GM23338 (cell line): ENCODE data around the gene CACNA2D4. TPM values are rescaled to one million over a fixed set of nuclear protein-coding genes. Genes with fewer than 3 reads are reported as not detected.

Source experiments
- ATAC-seq: fragments of 200-7000 bp; cut with Tn5 transposase; 3 replicates; pipeline ENCODE4 v1.9.1; 2020
- DNase-seq: peaks from one replicate; pipeline ENCODE4 v3.0.0-alpha.2; 2015; ENCODE audit warnings: low spot score
- H2AFZ ChIP-seq: fragments of 200-600 bp; sonication (generic); 2 replicates; pipeline ENCODE4 v1.8.0; 2016; ENCODE audit warnings: antibody characterized with exemption, mild to moderate bottlenecking, moderate library complexity
- H3F3A ChIP-seq: fragments of 200-600 bp; sonication (generic); replicated peaks from 2 replicates; pipeline ENCODE4 v1.8.0; 2017; ENCODE audit warnings: antibody characterized with exemption, mixed run types, low read depth
- H3K27ac ChIP-seq: fragments of 200-600 bp; sonication (generic); 2 replicates; pipeline ENCODE4 v1.6.1; 2016; ENCODE audit warnings: low read depth
- H3K27me3 ChIP-seq: fragments of 200-600 bp; sonication (generic); 2 replicates; pipeline ENCODE4 v1.8.0; 2016; ENCODE audit warnings: mild to moderate bottlenecking, mixed run types, moderate library complexity; ENCODE audit not compliant: insufficient read depth
- H3K36me3 ChIP-seq: fragments of 200-600 bp; sonication (generic); 2 replicates; pipeline ENCODE4 v1.8.0; 2016; ENCODE audit warnings: mild to moderate bottlenecking; ENCODE audit not compliant: insufficient read depth
- H3K4me1 ChIP-seq: fragments of 200-600 bp; sonication (generic); 2 replicates; pipeline ENCODE4 v1.8.0; 2016; ENCODE audit warnings: mild to moderate bottlenecking, moderate library complexity; ENCODE audit not compliant: insufficient read depth
- H3K4me2 ChIP-seq: fragments of 200-600 bp; sonication (generic); 2 replicates; pipeline ENCODE4 v1.7.1; 2017; ENCODE audit warnings: mixed run types
- H3K4me3 ChIP-seq: fragments of 200-600 bp; sonication (generic); 2 replicates; pipeline ENCODE4 v1.6.1; 2016; ENCODE audit warnings: mixed run types
- H3K79me2 ChIP-seq: fragments of 200-600 bp; sonication (generic); replicated peaks from 2 replicates; pipeline ENCODE4 v1.8.0; 2017; ENCODE audit warnings: mild to moderate bottlenecking; ENCODE audit not compliant: insufficient read depth
- H3K9me2 ChIP-seq: fragments of 200-600 bp; sonication (generic); 2 replicates; pipeline ENCODE4 v1.8.0; 2017; ENCODE audit not compliant: insufficient read depth
- H4K20me1 ChIP-seq: fragments of 200-600 bp; sonication (generic); replicated peaks from 2 replicates; pipeline ENCODE4 v1.8.0; 2017; ENCODE audit warnings: mild to moderate bottlenecking; ENCODE audit not compliant: insufficient read depth
- H3K27ac Mint-ChIP-seq: 2 replicates; pipeline ENCODE4 v1.8.0; 2020; ENCODE audit warnings: inconsistent platforms, mild to moderate bottlenecking, moderate library complexity, mixed read lengths
- H3K27me3 Mint-ChIP-seq: 3 replicates; pipeline ENCODE4 v1.8.0; 2022; ENCODE audit warnings: low read depth, mild to moderate bottlenecking, moderate library complexity, mixed read lengths, inconsistent platforms; ENCODE audit not compliant: insufficient read depth, poor library complexity
- H3K36me3 Mint-ChIP-seq: 3 replicates; pipeline ENCODE4 v1.8.0; 2021; ENCODE audit warnings: low read depth, mild to moderate bottlenecking, inconsistent platforms, moderate library complexity, mixed read lengths
- H3K4me1 Mint-ChIP-seq: 3 replicates; pipeline ENCODE4 v1.8.0; 2020; ENCODE audit warnings: mild to moderate bottlenecking, inconsistent platforms, mixed read lengths
- H3K4me3 Mint-ChIP-seq: 3 replicates; pipeline ENCODE4 v1.8.0; 2021; ENCODE audit warnings: moderate library complexity, mild to moderate bottlenecking, inconsistent platforms, mixed read lengths
- H3K9me3 Mint-ChIP-seq: 3 replicates; pipeline ENCODE4 v1.8.0; 2020; ENCODE audit warnings: moderate library complexity, mild to moderate bottlenecking, inconsistent platforms, mixed read lengths
- CREB1 ChIP-seq: fragments of 250-450 bp; sonication (Bioruptor Pico); IDR thresholded peaks from 2 replicates; pipeline ENCODE4 v1.5.0; 2020; ENCODE audit warnings: low read depth, mild to moderate bottlenecking, moderate library complexity
- EZH2 ChIP-seq: fragments of 200-600 bp; sonication (generic); IDR thresholded peaks from one replicate; pipeline ENCODE4 v1.8.0; 2017; ENCODE audit warnings: antibody characterized with exemption, mild to moderate bottlenecking, low read depth; ENCODE audit not compliant: unreplicated experiment
- EZH2phosphoT487 ChIP-seq: fragments of 200-600 bp; sonication (generic); IDR thresholded peaks from one replicate; pipeline ENCODE4 v1.8.1; 2018; ENCODE audit warnings: antibody characterized with exemption; ENCODE audit not compliant: unreplicated experiment
- JUNB ChIP-seq: IDR thresholded peaks from one replicate; pipeline ENCODE4 v1.6.1; 2016; ENCODE audit warnings: antibody characterized with exemption; ENCODE audit not compliant: unreplicated experiment
- NANOG ChIP-seq: IDR thresholded peaks from 2 replicates; pipeline ENCODE4 v1.6.1; 2016; ENCODE audit warnings: antibody characterized with exemption, borderline replicate concordance
- POLR2AphosphoS5 ChIP-seq: IDR thresholded peaks from 2 replicates; pipeline ENCODE4 v1.6.1; 2016; ENCODE audit warnings: antibody characterized with exemption, low read depth
- STAT1 ChIP-seq: IDR thresholded peaks from one replicate; pipeline ENCODE4 v1.6.1; 2016; ENCODE audit warnings: antibody characterized with exemption; ENCODE audit not compliant: unreplicated experiment
- ZNF114 ChIP-seq: fragments of 250-450 bp; sonication (Bioruptor Pico); IDR thresholded peaks from 2 replicates; pipeline ENCODE4 v1.5.0; 2020; ENCODE audit warnings: mild to moderate bottlenecking, moderate library complexity
- ZNF331 ChIP-seq: fragments of 250-450 bp; sonication (Bioruptor Pico); IDR thresholded peaks from 2 replicates; pipeline ENCODE4 v1.5.0; 2020; ENCODE audit warnings: low read depth, mild to moderate bottlenecking, moderate library complexity
- polyA plus RNA-seq: library from polyadenylated mRNA; unstranded; fragments of >200 nt; fragmentation: Nextera tagmentation; extraction: Ambion mirVana; gene quantifications from 2 replicates; pipeline ENCODE4 v1.2.1, GENCODE V29; 2016
- total RNA-seq: library from RNA; depleted of rRNA; stranded (reverse); fragments of >200 nt; shearing (Covaris generic); gene quantifications from 2 replicates; pipeline ENCODE4 v1.2.3, GENCODE V29; 2014
- TF ChIP-seq, protein P1 (sequence below), 2 experiments: fragments of 200-600 bp in 1 of 2; sonication (generic) in 1 of 2; conservative IDR thresholded peaks; 2 replicates each; pipeline versions ENCODE4 v1.5.1 to v1.6.1; 2016 to 2017; ENCODE audit warnings: antibody characterized with exemption in 2 of 2, low read depth in 2 of 2, mild to moderate bottlenecking in 2 of 2, moderate library complexity in 1 of 2
- TF ChIP-seq, protein P2 (sequence below): IDR thresholded peaks from one replicate; pipeline ENCODE4 v1.6.1; 2018; ENCODE audit warnings: antibody characterized with exemption; ENCODE audit not compliant: unreplicated experiment
- TF ChIP-seq, protein P3 (sequence below): fragments of 250-450 bp; sonication (Bioruptor Pico); IDR thresholded peaks from 2 replicates; pipeline ENCODE4 v1.5.0; 2020; ENCODE audit warnings: mild to moderate bottlenecking, moderate library complexity
- TF ChIP-seq, protein P4 (sequence below): IDR thresholded peaks from 2 replicates; pipeline ENCODE4 v1.6.1; 2016; ENCODE audit warnings: antibody characterized with exemption

Gene CACNA2D4
- total and polyA plus RNA-seq, 2 experiments from 2014 or later: 0.07 to 0.24 TPM

DNA sequence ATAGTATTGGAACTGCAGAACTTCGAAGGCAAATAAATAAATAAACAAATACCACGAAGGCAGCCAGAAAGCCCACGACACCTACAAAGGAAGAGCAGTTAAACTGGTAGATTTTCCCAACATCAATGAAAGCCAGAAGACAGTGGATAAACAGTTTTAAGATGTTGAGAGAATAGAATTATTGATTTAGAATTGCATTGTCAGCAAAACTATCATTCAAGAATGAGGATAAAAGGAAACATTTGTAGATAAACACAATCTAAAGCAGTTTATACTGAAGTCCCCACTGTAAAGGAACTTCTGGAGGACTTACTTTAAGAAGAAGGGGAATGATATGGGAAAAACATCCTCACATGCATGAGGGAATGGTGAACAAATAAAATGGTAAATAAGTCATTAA is 29.5 kb downstream of the CACNA2D4 start:
- Histone ChIP-seq H3K27me3 (no peaks in the 10 kb centered on the region), H3K79me2 (no peaks in the 10 kb centered on the region), H2AFZ (no peak overlapping the region), H3K4me1 (no peaks in the 10 kb centered on the region), H3F3A (no peaks in the 10 kb centered on the region), H3K36me3 (no peaks in the 10 kb centered on the region), H3K9me2 (peaks cover 7% of the 10 kb centered on the region; the same call in 1 of the 2 replicates), H4K20me1 (no peaks in the 10 kb centered on the region), H3K27ac (no peak overlapping the region), H3K4me2 (no peak overlapping the region), H3K4me3 (no peak overlapping the region)
- Mint-ChIP-seq H3K9me3 (no peaks in the 10 kb centered on the region; the same call in 2 of the 3 replicates), H3K4me3 (no peak overlapping the region), H3K27ac (no peak overlapping the region), H3K4me1 (peaks cover 4% of the 10 kb centered on the region; the same call in 1 of the 3 replicates), H3K36me3 (no peaks in the 10 kb centered on the region; the same call in 2 of the 3 replicates), H3K27me3 (no peaks in the 10 kb centered on the region)
- ATAC-seq: no peak
- TF ChIP-seq JUNB (no peak), NANOG (no peak), EZH2phosphoT487 (no peak), ZNF114 (CRISPR knock-in tag) (no peak), CREB1 (CRISPR knock-in tag) (no peak), POLR2AphosphoS5 (no peak), EZH2 (no peak), STAT1 (no peak), ZNF331 (no peak)
- TF ChIP-seq, protein P1, sequence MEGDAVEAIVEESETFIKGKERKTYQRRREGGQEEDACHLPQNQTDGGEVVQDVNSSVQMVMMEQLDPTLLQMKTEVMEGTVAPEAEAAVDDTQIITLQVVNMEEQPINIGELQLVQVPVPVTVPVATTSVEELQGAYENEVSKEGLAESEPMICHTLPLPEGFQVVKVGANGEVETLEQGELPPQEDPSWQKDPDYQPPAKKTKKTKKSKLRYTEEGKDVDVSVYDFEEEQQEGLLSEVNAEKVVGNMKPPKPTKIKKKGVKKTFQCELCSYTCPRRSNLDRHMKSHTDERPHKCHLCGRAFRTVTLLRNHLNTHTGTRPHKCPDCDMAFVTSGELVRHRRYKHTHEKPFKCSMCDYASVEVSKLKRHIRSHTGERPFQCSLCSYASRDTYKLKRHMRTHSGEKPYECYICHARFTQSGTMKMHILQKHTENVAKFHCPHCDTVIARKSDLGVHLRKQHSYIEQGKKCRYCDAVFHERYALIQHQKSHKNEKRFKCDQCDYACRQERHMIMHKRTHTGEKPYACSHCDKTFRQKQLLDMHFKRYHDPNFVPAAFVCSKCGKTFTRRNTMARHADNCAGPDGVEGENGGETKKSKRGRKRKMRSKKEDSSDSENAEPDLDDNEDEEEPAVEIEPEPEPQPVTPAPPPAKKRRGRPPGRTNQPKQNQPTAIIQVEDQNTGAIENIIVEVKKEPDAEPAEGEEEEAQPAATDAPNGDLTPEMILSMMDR (conservative IDR thresholded peaks at IDR 0.05; ENCODE audit: low read depth in 2 of 2): no peak
- TF ChIP-seq, protein P2, sequence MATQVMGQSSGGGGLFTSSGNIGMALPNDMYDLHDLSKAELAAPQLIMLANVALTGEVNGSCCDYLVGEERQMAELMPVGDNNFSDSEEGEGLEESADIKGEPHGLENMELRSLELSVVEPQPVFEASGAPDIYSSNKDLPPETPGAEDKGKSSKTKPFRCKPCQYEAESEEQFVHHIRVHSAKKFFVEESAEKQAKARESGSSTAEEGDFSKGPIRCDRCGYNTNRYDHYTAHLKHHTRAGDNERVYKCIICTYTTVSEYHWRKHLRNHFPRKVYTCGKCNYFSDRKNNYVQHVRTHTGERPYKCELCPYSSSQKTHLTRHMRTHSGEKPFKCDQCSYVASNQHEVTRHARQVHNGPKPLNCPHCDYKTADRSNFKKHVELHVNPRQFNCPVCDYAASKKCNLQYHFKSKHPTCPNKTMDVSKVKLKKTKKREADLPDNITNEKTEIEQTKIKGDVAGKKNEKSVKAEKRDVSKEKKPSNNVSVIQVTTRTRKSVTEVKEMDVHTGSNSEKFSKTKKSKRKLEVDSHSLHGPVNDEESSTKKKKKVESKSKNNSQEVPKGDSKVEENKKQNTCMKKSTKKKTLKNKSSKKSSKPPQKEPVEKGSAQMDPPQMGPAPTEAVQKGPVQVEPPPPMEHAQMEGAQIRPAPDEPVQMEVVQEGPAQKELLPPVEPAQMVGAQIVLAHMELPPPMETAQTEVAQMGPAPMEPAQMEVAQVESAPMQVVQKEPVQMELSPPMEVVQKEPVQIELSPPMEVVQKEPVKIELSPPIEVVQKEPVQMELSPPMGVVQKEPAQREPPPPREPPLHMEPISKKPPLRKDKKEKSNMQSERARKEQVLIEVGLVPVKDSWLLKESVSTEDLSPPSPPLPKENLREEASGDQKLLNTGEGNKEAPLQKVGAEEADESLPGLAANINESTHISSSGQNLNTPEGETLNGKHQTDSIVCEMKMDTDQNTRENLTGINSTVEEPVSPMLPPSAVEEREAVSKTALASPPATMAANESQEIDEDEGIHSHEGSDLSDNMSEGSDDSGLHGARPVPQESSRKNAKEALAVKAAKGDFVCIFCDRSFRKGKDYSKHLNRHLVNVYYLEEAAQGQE: no peak
- TF ChIP-seq, protein P3, sequence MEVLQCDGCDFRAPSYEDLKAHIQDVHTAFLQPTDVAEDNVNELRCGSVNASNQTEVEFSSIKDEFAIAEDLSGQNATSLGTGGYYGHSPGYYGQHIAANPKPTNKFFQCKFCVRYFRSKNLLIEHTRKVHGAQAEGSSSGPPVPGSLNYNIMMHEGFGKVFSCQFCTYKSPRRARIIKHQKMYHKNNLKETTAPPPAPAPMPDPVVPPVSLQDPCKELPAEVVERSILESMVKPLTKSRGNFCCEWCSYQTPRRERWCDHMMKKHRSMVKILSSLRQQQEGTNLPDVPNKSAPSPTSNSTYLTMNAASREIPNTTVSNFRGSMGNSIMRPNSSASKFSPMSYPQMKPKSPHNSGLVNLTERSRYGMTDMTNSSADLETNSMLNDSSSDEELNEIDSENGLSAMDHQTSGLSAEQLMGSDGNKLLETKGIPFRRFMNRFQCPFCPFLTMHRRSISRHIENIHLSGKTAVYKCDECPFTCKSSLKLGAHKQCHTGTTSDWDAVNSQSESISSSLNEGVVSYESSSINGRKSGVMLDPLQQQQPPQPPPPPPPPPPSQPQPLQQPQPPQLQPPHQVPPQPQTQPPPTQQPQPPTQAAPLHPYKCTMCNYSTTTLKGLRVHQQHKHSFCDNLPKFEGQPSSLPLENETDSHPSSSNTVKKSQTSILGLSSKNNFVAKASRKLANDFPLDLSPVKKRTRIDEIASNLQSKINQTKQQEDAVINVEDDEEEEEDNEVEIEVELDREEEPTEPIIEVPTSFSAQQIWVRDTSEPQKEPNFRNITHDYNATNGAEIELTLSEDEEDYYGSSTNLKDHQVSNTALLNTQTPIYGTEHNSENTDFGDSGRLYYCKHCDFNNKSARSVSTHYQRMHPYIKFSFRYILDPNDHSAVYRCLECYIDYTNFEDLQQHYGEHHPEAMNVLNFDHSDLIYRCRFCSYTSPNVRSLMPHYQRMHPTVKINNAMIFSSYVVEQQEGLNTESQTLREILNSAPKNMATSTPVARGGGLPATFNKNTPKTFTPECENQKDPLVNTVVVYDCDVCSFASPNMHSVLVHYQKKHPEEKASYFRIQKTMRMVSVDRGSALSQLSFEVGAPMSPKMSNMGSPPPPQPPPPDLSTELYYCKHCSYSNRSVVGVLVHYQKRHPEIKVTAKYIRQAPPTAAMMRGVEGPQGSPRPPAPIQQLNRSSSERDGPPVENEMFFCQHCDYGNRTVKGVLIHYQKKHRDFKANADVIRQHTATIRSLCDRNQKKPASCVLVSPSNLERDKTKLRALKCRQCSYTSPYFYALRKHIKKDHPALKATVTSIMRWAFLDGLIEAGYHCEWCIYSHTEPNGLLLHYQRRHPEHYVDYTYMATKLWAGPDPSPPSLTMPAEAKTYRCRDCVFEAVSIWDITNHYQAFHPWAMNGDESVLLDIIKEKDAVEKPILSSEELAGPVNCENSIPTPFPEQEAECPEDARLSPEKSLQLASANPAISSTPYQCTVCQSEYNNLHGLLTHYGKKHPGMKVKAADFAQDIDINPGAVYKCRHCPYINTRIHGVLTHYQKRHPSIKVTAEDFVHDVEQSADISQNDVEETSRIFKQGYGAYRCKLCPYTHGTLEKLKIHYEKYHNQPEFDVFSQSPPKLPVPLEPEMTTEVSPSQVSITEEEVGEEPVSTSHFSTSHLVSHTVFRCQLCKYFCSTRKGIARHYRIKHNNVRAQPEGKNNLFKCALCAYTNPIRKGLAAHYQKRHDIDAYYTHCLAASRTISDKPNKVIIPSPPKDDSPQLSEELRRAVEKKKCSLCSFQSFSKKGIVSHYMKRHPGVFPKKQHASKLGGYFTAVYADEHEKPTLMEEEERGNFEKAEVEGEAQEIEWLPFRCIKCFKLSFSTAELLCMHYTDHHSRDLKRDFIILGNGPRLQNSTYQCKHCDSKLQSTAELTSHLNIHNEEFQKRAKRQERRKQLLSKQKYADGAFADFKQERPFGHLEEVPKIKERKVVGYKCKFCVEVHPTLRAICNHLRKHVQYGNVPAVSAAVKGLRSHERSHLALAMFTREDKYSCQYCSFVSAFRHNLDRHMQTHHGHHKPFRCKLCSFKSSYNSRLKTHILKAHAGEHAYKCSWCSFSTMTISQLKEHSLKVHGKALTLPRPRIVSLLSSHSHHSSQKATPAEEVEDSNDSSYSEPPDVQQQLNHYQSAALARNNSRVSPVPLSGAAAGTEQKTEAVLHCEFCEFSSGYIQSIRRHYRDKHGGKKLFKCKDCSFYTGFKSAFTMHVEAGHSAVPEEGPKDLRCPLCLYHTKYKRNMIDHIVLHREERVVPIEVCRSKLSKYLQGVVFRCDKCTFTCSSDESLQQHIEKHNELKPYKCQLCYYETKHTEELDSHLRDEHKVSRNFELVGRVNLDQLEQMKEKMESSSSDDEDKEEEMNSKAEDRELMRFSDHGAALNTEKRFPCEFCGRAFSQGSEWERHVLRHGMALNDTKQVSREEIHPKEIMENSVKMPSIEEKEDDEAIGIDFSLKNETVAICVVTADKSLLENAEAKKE (CRISPR knock-in tag): no peak
- TF ChIP-seq, protein P4, sequence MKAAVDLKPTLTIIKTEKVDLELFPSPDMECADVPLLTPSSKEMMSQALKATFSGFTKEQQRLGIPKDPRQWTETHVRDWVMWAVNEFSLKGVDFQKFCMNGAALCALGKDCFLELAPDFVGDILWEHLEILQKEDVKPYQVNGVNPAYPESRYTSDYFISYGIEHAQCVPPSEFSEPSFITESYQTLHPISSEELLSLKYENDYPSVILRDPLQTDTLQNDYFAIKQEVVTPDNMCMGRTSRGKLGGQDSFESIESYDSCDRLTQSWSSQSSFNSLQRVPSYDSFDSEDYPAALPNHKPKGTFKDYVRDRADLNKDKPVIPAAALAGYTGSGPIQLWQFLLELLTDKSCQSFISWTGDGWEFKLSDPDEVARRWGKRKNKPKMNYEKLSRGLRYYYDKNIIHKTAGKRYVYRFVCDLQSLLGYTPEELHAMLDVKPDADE: no peak
- DNase-seq: no peak
